PC-3 (cell line): ENCODE results near the gene RABL6. TPM values are rescaled to one million over a fixed set of nuclear protein-coding genes. Genes with fewer than 3 reads are reported as not detected.
"Not testable (repeated sequence)": the region's sequence is repeated elsewhere in the genome, so short reads cannot be mapped to it uniquely, and the experiment has no call there.

ENCODE experiments used
- ATAC-seq: fragments of 200-7000 bp; cut with Tn5 transposase; 2 replicates; pipeline ENCODE4 v1.9.1; 2020; ENCODE audit warnings: mild to moderate bottlenecking, moderate library complexity
- BruUV-seq: library from RNA; stranded (reverse); fragments of 400-500 nt; replicated peaks from 2 replicates; lab custom pipeline; 2021; lab: Mats Ljungman, UMichigan
- CTCF ChIA-PET: fragments of 300-600 bp; sonication (Branson Sonifier 250); formaldehyde crosslinking; loops from one replicate; lab custom pipeline; 2022; ENCODE audit warnings: antibody characterized with exemption; lab: Charles Lee
- POLR2A ChIA-PET: fragments of 300-600 bp; sonication (Branson Sonifier 250); formaldehyde crosslinking; loops from one replicate; lab custom pipeline; 2022; ENCODE audit warnings: antibody characterized with exemption; ENCODE audit not compliant: unreplicated experiment; lab: Charles Lee
- DNase-seq: peaks from one replicate; pipeline ENCODE4 v3.0.0-alpha.2; 2015
- H2AFZ ChIP-seq: fragments of 300-600 bp; sonication (generic); 2 replicates; pipeline ENCODE4 v1.6.0; 2016; ENCODE audit warnings: antibody characterized with exemption, low read length
- H3F3A ChIP-seq: fragments of 300-600 bp; sonication (generic); one replicate; pipeline ENCODE4 v1.6.0; 2017; ENCODE audit warnings: antibody characterized with exemption, low read length, control low read depth, mild to moderate bottlenecking; ENCODE audit not compliant: unreplicated experiment
- H3K27ac ChIP-seq: fragments of 300-600 bp; sonication (generic); 2 replicates; pipeline ENCODE4 v1.5.1; 2016; ENCODE audit warnings: mild to moderate bottlenecking, low read length
- H3K27me3 ChIP-seq: fragments of 300-600 bp; sonication (generic); 2 replicates; pipeline ENCODE4 v1.6.1; 2016; ENCODE audit warnings: low read length, mixed read lengths
- H3K36me3 ChIP-seq: fragments of 300-600 bp; sonication (generic); 2 replicates; pipeline ENCODE4 v1.6.1; 2016; ENCODE audit warnings: low read depth, mixed run types, low read length, mixed read lengths
- H3K4me1 ChIP-seq: fragments of 300-600 bp; sonication (generic); 2 replicates; pipeline ENCODE4 v1.5.1; 2016; ENCODE audit warnings: low read length; ENCODE audit not compliant: insufficient read depth
- H3K4me2 ChIP-seq: fragments of 300-600 bp; sonication (generic); 2 replicates; pipeline ENCODE4 v1.6.0; 2016; ENCODE audit warnings: low read length
- H3K4me3 ChIP-seq: fragments of 300-600 bp; sonication (generic); 2 replicates; pipeline ENCODE4 v1.5.1; 2016; ENCODE audit warnings: mild to moderate bottlenecking, low read length, mixed read lengths
- H3K79me2 ChIP-seq: fragments of 300-600 bp; sonication (generic); 2 replicates; pipeline ENCODE4 v1.6.1; 2017; ENCODE audit warnings: low read length, mixed read lengths
- H3K9ac ChIP-seq: fragments of 300-600 bp; sonication (generic); 2 replicates; pipeline ENCODE4 v1.6.0; 2016; ENCODE audit warnings: mild to moderate bottlenecking, low read length
- H3K9me2 ChIP-seq: fragments of 300-600 bp; sonication (generic); replicated peaks from 2 replicates; pipeline ENCODE4 v1.6.1; 2016; ENCODE audit warnings: mixed run types, low read length, mixed read lengths
- H3K9me3 ChIP-seq: fragments of 300-600 bp; sonication (generic); 2 replicates; pipeline ENCODE4 v1.6.1; 2016; ENCODE audit warnings: low read length, mixed read lengths
- H4K20me1 ChIP-seq: fragments of 300-600 bp; sonication (generic); 2 replicates; pipeline ENCODE4 v1.6.1; 2016; ENCODE audit warnings: low read length, mixed read lengths
- EZH2 ChIP-seq: fragments of 300-600 bp; sonication (generic); IDR thresholded peaks from one replicate; pipeline ENCODE4 v1.6.1; 2017; ENCODE audit warnings: antibody characterized with exemption, mild to moderate bottlenecking, low read length; ENCODE audit not compliant: unreplicated experiment
- EZH2phosphoT487 ChIP-seq: fragments of 300-600 bp; sonication (generic); IDR thresholded peaks from 2 replicates; pipeline ENCODE4 v1.6.1; 2018; ENCODE audit warnings: mild to moderate bottlenecking, antibody characterized with exemption, low read length, borderline replicate concordance
- intact Hi-C: fragments of 100-400 bp; cut with micrococcal nuclease; formaldehyde crosslinking; loops from 2 replicates; pipeline ENCODE4 v1.9.0; 2023
- total RNA-seq: library from RNA; depleted of rRNA; stranded (reverse); fragments of >200 nt; gene quantifications from 2 replicates; pipeline ENCODE4 v1.2.3, GENCODE V29; 2014
- TF ChIP-seq, protein P1 (sequence below): fragments of 300-600 bp; sonication (generic); conservative IDR thresholded peaks from 2 replicates; pipeline ENCODE4 v1.5.1; 2017; ENCODE audit warnings: antibody characterized with exemption, low read depth, mild to moderate bottlenecking, low read length

Gene RABL6
- total RNA-seq, 1 experiment from 2014 or later: 84.3 TPM

DNA sequence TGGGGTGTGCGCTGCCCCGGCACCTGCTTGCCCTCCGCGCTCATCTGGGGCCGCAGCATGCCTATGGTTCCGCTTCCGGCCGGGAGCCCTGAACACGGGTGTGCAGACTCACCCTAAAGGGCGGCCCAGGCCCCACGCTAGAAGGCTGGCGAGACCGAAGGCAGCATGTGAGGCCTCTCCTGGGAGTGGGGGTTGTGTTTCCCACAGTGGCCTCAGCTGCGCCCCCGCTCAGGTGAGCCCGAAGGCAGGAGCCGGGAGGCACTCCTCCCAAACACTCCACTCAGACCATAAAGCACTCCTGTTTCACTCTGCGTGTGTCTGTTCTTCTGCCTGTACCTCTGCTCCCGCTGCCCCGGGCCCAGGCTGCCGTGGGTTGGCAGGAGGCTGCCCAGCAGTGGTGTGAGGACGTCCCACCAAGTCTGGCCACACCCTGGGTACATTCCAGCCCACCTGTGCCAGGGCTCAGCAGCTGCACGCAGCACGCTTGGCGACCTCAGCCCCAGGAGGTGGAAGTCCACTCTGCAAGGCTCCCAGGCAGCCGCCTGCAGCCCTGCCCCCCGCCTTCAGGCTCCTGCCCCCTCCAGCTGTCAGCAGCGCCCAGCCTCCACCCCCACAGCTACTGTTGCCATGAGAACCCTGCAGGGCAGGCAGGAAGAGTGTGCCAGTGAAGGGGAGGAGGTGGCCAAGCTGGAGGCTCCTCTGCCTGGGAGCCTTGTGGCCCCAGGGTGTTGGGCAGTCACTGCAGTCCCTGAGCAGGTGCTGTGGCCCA is 33.3 kb downstream of the RABL6 start:
- Histone ChIP-seq H3K9me3 (no peaks in the 10 kb centered on the region), H3K79me2 (no peaks in the 10 kb centered on the region), H3F3A (no peaks in the 10 kb centered on the region), H3K27ac (no peak overlapping the region), H3K4me3 (no peak overlapping the region), H3K27me3 (no peaks in the 10 kb centered on the region), H3K4me1 (peaks cover 10% of the 10 kb centered on the region; the same call in 1 of the 2 replicates), H3K36me3 (no peaks in the 10 kb centered on the region), H3K4me2 (no peak overlapping the region), H3K9me2 (no peaks in the 10 kb centered on the region), H2AFZ (no peak overlapping the region), H3K9ac (no peak overlapping the region), H4K20me1 (no peaks in the 10 kb centered on the region)
- no peak for TF ChIP-seq EZH2phosphoT487
- no peak for TF ChIP-seq EZH2
- TF ChIP-seq, protein P1, sequence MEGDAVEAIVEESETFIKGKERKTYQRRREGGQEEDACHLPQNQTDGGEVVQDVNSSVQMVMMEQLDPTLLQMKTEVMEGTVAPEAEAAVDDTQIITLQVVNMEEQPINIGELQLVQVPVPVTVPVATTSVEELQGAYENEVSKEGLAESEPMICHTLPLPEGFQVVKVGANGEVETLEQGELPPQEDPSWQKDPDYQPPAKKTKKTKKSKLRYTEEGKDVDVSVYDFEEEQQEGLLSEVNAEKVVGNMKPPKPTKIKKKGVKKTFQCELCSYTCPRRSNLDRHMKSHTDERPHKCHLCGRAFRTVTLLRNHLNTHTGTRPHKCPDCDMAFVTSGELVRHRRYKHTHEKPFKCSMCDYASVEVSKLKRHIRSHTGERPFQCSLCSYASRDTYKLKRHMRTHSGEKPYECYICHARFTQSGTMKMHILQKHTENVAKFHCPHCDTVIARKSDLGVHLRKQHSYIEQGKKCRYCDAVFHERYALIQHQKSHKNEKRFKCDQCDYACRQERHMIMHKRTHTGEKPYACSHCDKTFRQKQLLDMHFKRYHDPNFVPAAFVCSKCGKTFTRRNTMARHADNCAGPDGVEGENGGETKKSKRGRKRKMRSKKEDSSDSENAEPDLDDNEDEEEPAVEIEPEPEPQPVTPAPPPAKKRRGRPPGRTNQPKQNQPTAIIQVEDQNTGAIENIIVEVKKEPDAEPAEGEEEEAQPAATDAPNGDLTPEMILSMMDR: no peak
- peak; percentile 21 for ATAC-seq
- BruUV-seq: no TSS peak
- intact Hi-C loops: loop anchor here (10.0 kb wide), 1 partner anchor 154 kb away; the partner anchor contains the start of genes CLIC3 and PAXX
- no peak for DNase-seq
- ChIA-PET POLR2A (interaction anchor here (0.6 kb wide), 1 partner anchor 41 kb away, joined by 6 read pairs; no protein-coding TSS in a partner anchor), CTCF (no interaction called here)

DNA sequence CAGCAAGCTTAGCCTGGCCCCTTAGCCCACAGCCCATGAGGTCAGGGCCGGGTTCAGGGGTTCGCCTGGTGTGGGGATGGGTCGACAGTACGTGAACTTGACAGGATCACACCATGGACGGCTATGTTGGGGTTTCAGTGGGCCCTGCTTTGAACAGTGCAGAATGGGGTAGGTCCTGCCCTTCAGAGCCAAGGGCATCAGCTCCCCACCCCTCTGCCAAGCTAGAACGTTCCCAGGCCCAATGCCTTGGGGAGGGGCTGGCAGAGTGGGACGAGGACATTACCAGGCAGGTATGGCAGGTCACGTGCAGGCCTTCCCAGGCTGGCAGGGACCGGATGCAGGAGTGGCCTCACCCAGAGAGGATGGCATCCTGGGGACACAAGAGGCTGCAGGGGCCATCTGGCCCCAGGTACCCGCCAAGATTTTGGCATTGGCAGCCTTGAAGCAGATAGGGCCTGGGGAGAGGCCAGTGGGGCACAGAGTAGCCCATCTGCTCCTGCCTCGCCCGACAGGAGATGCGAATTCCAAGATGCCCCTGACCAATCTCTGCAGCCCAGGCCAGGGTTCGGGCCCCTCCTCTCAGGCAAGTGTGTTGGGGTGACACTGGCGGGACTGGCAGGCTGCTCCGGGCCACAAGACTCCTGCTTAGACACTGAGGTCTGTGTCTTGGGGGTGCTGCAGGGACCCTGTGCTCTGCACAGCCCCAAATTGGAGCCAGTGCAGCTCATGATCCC is 34.1 kb downstream of the RABL6 start:
- CTCF ChIA-PET: interaction anchor here (1.0 to 1.6 kb wide), 3 partner anchors 41 to 71 kb away, joined by 3 read pairs; no protein-coding TSS in a partner anchor
- H3K27me3 ChIP-seq, H3K4me1 ChIP-seq, H2AFZ ChIP-seq, H3K9me3 ChIP-seq, H3F3A ChIP-seq, DNase-seq, BruUV-seq, H4K20me1 ChIP-seq, H3K9me2 ChIP-seq, H3K79me2 ChIP-seq, POLR2A ChIA-PET, H3K27ac ChIP-seq, H3K36me3 ChIP-seq, H3K9ac ChIP-seq: not testable (repeated sequence)
- Histone ChIP-seq H3K4me3 (peak overlapping the region; percentile 66; the same call in 1 of the 2 replicates), H3K4me2 (peak overlapping the region; percentile 88; the same call in 1 of the 2 replicates)
- ATAC-seq: 0 out of 2 replicates have a peak, but pooled peaks have one; percentile 1
- intact Hi-C loops: loop anchor here (10.0 kb wide), 1 partner anchor 153 kb away; the partner anchor contains the start of genes CLIC3 and PAXX

DNA sequence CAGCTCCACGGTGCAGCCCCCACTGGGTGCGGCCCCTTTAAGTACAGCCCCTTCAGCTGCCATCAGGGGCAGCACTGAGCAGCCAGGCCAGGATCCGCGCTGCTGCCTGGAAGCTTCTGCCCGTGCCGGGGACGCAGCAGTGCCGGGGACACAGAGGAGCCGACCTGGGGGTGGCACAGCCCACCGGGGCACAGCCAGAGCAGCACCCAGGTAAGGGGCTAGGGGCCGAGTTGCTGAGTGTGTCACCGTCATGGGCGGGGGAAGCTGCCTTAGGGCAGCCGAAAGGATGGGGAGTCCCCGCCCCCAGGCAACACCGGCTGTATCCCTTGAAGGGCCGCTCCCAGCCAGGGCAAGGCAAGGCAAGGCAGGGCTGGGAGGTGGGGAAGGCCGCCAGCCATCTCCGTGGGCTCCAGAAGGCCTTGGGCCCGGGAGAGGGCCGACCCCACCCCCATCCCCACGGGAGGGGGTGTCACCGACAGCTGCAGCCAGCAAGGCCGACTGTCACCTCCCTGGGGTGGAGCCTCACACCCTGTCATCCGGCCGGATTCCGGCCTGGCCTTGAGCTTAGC is 34.7 kb downstream of the RABL6 start, which contains the start of gene AJM1:
Gene AJM1, plus strand, starts transcription at position 99 of the 569 bp plus-strand sequence. CDS start 1,937 bp downstream, outside the sequence.
- DNase-seq (peak; percentile 74), ATAC-seq (peak; percentile 68)
- Histone ChIP-seq H3K4me2 (peak within 1 kb of the TSS; percentile 88), H3K4me3 (peak within 1 kb of the TSS; percentile 66)
- H3K79me2 ChIP-seq, H3F3A ChIP-seq, H3K36me3 ChIP-seq, POLR2A ChIA-PET, BruUV-seq, H3K9ac ChIP-seq, H3K27ac ChIP-seq, H3K4me1 ChIP-seq, H4K20me1 ChIP-seq, H2AFZ ChIP-seq, H3K9me2 ChIP-seq, H3K27me3 ChIP-seq, H3K9me3 ChIP-seq: not testable (repeated sequence)
- intact Hi-C loops: loop anchor here (10.0 kb wide), 1 partner anchor 152 kb away; the partner anchor contains the start of genes CLIC3 and PAXX
- CTCF ChIA-PET: interaction anchor here (1.0 to 1.6 kb wide), 3 partner anchors 42 to 72 kb away, joined by 3 read pairs; no protein-coding TSS in a partner anchor
- TF ChIP-seq, protein P1: peak; percentile 66

DNA sequence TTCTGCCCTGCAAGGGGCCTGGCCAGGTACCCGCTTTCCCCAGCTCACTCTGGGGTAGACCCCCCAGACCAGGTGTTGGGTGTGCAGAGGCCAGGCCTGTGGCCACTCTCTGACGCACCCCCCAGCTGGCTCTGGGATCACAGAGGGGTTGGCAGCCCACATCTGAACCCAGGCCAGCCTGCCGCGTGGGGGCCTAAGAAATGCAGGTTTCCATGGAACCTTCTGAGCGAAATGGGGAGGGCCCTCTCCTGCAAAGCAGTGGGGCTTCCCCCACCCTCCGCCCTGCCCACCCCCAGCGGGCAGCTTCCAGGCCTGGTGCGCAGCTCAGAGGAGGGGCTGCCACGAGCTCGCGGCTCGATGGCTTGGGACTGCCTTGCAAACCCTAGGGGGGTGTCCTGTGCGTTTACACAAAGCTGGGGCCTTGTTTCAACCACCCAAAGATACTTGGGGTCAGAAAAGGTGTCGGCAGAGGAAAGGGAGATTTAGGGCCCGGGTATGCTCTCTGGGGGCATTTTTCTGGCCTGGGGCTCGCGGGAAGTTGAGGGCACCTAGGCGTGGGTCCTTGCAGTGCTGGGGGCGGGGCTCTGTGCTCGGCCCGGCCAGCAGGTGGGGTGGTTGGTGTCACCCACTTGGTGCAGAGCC is 35.5 kb downstream of the RABL6 start:
- ATAC-seq: peak; percentile 2; the same call in 1 of the 2 replicates
- H3K4me1 ChIP-seq, H4K20me1 ChIP-seq, H3F3A ChIP-seq, H3K36me3 ChIP-seq, H3K9me2 ChIP-seq, H3K27me3 ChIP-seq, DNase-seq, H3K79me2 ChIP-seq, H3K9me3 ChIP-seq, POLR2A ChIA-PET, H3K27ac ChIP-seq, H2AFZ ChIP-seq, BruUV-seq, H3K4me3 ChIP-seq, H3K9ac ChIP-seq: not testable (repeated sequence)
- peak overlapping the region; percentile 62 for H3K4me2 ChIP-seq
- intact Hi-C loops: loop anchor here (10.0 kb wide), 1 partner anchor 152 kb away; the partner anchor contains the start of genes CLIC3 and PAXX
- CTCF ChIA-PET: interaction anchor here (1.6 kb wide), 1 partner anchor 59 kb away, joined by 3 read pairs; no protein-coding TSS in a partner anchor
